ENCODE measurements around the gene TRA2B. TPM values are rescaled to one million over a fixed set of nuclear protein-coding genes. Genes with fewer than 3 reads are reported as not detected.

TRA2B gene
- total and polyA plus RNA-seq, 2 donors (not counting 3 experiments of a cell fraction or from before 2014, with no cell fraction given): 173 to 199 TPM

GRCh38 chr3:185976100-185976499 lies 38.3 kb upstream of the TRA2B start:
- dilution Hi-C loops (cut with MboI; ENCODE audit: extremely low pct_ligation_motif_present, low sequenced_read_pairs): no loop called here
- CTCF ChIA-PET: interaction anchor here (1.2 to 7.9 kb wide), 8 partner anchors 11 to 641 kb away, joined by 3 to 187 read pairs (median 12); no protein-coding TSS in a partner anchor
- POLR2A ChIA-PET: no interaction called here

GRCh38 chr3:185971579-185971978 lies 33.8 kb upstream of the TRA2B start:
- Histone ChIP-seq H3K79me2 (ENCODE audit: control insufficient read depth, insufficient read depth, low read length) (no peaks in the 10 kb centered on the region), H3K9me1 (replicated peaks; ENCODE audit: control insufficient read depth, extremely low read depth, insufficient read depth, low read length) (no peaks in the 10 kb centered on the region), H3K9ac (replicated peaks; ENCODE audit: extremely low read depth, insufficient read depth, low read length) (no peak overlapping the region), H4K20me1 (replicated peaks; ENCODE audit: control insufficient read depth, extremely low read depth, insufficient read depth, low read length) (no peaks in the 10 kb centered on the region), H3K4me3 (replicated peaks in 1 of 3; ENCODE audit: insufficient read depth in 1 of 3, low read depth in 1 of 3, low read length in 3 of 3) (no peak overlapping the region), H3K4me2 (ENCODE audit: insufficient read depth, low read length) (no peak overlapping the region), H3K9me3 (replicated peaks; ENCODE audit: control insufficient read depth, insufficient read depth, low read length) (no peaks in the 10 kb centered on the region), H2AFZ (ENCODE audit: low read depth, low read length) (no peak overlapping the region), H3K27me3 (ENCODE audit: control insufficient read depth in 2 of 2, insufficient read depth in 2 of 2, low read length in 2 of 2) (no peaks in the 10 kb centered on the region), H3K27ac (ENCODE audit: insufficient read depth, low read depth, low read length) (no peak overlapping the region), H3K36me3 (ENCODE audit: control insufficient read depth in 2 of 2, extremely low read depth in 1 of 2, insufficient read depth in 2 of 2, low read length in 2 of 2) (peaks cover 0 to 2% of the 10 kb centered on the region in 2 experiments), H3K4me1 (ENCODE audit: control insufficient read depth, extremely low read depth, insufficient read depth, low read length) (no peaks in the 10 kb centered on the region)
- no peak for FAIRE-seq
- BruUV-seq (replicated peaks): no TSS peak
- no peak for DNase-seq (ENCODE audit: low read depth, low spot score)
- TF ChIP-seq FOS (IDR thresholded peaks at IDR 0.05; ENCODE audit: borderline replicate concordance, insufficient read depth, low read length) (no peak), POLR2AphosphoS5 (IDR thresholded peaks at IDR 0.05; ENCODE audit: insufficient read depth, low read depth, low read length) (no peak), JUN (IDR thresholded peaks at IDR 0.05; ENCODE audit: borderline replicate concordance, insufficient read depth, insufficient read length, low read depth) (no peak), EZH2 (IDR thresholded peaks at IDR 0.05; ENCODE audit: borderline replicate concordance, low read depth, low read length, severe bottlenecking) (no peak), CTCF (IDR thresholded peaks at IDR 0.05; ENCODE audit: extremely low read depth in 1 of 2, insufficient read depth in 1 of 2, low read depth in 1 of 2, low read length in 2 of 2) (no peak), MYC (IDR thresholded peaks at IDR 0.05; ENCODE audit: low read depth, low read length) (no peak), MAX (IDR thresholded peaks at IDR 0.05; ENCODE audit: insufficient read depth, insufficient read length) (no peak), POLR2A (IDR thresholded peaks at IDR 0.05; ENCODE audit: low read depth, low read length) (no peak), GATA2 (IDR thresholded peaks at IDR 0.05; ENCODE audit: insufficient read depth, insufficient read length, low read depth, low read length) (no peak)
- intact Hi-C loops (cut with micrococcal nuclease): no loop called here
- POLR2A ChIA-PET: interaction anchor here (0.7 to 0.9 kb wide), 2 partner anchors 34 to 54 kb away, joined by 3 to 5 read pairs; partner anchors contain the start of gene TRA2B
- dilution Hi-C loops (cut with MboI; ENCODE audit: extremely low pct_ligation_motif_present, low sequenced_read_pairs): no loop called here
- CTCF ChIA-PET: no interaction called here

More at GRCh38 chr3:185976100-185976499, 38.3 kb upstream of the TRA2B start:
- TF ChIP-seq JUN (IDR thresholded peaks at IDR 0.05; ENCODE audit: borderline replicate concordance, insufficient read depth, insufficient read length, low read depth): no peak
- Histone ChIP-seq H3K9me3 (replicated peaks; ENCODE audit: control insufficient read depth, insufficient read depth, low read length) (no peaks in the 10 kb centered on the region), H3K4me2 (ENCODE audit: insufficient read depth, low read length) (no peak overlapping the region), H4K20me1 (replicated peaks; ENCODE audit: control insufficient read depth, extremely low read depth, insufficient read depth, low read length) (no peaks in the 10 kb centered on the region), H3K9me1 (replicated peaks; ENCODE audit: control insufficient read depth, extremely low read depth, insufficient read depth, low read length) (no peaks in the 10 kb centered on the region), H3K36me3 (ENCODE audit: control insufficient read depth in 2 of 2, extremely low read depth in 1 of 2, insufficient read depth in 2 of 2, low read length in 2 of 2) (peaks cover 0 to 2% of the 10 kb centered on the region in 2 experiments), H2AFZ (ENCODE audit: low read depth, low read length) (no peak overlapping the region), H3K79me2 (ENCODE audit: control insufficient read depth, insufficient read depth, low read length) (no peaks in the 10 kb centered on the region), H3K4me1 (ENCODE audit: control insufficient read depth, extremely low read depth, insufficient read depth, low read length) (peaks cover 6% of the 10 kb centered on the region), H3K4me3 (replicated peaks in 1 of 3; ENCODE audit: insufficient read depth in 1 of 3, low read depth in 1 of 3, low read length in 3 of 3) (no peak overlapping the region), H3K27ac (ENCODE audit: insufficient read depth, low read depth, low read length) (no peak overlapping the region), H3K27me3 (ENCODE audit: control insufficient read depth in 2 of 2, insufficient read depth in 2 of 2, low read length in 2 of 2) (no peaks in the 10 kb centered on the region), H3K9ac (replicated peaks; ENCODE audit: extremely low read depth, insufficient read depth, low read length) (no peak overlapping the region)
- no peak for DNase-seq (ENCODE audit: low read depth, low spot score)
- no peak for FAIRE-seq
- BruUV-seq (replicated peaks): no TSS peak
- intact Hi-C loops (cut with micrococcal nuclease): loop anchor here (2.0 to 5.0 kb wide), 2 partner anchors 33 to 244 kb away; no protein-coding TSS in a partner anchor

Measured in endothelial cell of umbilical vein (primary cell).